ENCODE data around the gene PRSS48. TPM values are rescaled to one million over a fixed set of nuclear protein-coding genes. Genes with fewer than 3 reads are reported as not detected.

Gene PRSS48
- total RNA-seq, 1 donor from 2014 or later = not detected

DNA sequence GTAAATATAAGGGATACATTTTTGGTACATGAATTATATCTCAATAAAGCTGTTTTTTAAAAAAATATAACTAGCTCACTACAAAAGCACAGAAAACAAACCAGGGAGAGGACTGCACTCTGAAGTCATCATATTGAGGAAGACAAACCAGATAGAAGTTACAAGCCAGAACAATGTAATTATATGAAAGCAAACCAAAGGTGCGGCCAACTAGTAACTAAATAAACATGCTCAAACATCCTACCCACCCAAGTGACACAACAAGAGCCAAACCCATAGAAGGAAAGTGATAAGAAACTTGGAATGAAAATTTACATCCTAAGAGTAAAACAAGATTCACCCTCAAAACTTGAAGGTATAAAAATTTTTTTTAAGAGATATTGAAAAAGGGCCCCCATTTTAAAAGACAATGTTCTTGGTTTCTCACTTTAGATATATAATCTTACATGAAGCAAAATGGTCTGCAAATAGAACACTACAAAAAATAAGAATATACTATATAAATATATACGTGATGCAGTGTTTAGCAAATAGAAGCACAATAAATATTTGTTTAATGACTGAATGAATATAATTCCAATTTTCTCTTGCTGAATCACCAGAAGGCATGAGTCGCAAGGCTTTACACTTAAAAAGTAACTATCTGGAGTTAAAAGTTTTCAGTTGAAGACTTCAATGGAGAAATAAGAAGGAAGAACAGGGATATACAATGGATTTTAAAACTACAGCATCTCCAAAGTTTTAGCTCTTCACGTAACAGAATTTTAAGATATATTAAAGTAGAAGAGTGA, 52.5 kb downstream of the PRSS48 start:
- no peaks in the 10 kb centered on the region for H3K9me3 Mint-ChIP-seq (ENCODE audit: unreplicated experiment)

GRCh38 chr4:151331276-151332042, 54.5 kb downstream of the PRSS48 start:
- TF ChIP-seq, protein P1, sequence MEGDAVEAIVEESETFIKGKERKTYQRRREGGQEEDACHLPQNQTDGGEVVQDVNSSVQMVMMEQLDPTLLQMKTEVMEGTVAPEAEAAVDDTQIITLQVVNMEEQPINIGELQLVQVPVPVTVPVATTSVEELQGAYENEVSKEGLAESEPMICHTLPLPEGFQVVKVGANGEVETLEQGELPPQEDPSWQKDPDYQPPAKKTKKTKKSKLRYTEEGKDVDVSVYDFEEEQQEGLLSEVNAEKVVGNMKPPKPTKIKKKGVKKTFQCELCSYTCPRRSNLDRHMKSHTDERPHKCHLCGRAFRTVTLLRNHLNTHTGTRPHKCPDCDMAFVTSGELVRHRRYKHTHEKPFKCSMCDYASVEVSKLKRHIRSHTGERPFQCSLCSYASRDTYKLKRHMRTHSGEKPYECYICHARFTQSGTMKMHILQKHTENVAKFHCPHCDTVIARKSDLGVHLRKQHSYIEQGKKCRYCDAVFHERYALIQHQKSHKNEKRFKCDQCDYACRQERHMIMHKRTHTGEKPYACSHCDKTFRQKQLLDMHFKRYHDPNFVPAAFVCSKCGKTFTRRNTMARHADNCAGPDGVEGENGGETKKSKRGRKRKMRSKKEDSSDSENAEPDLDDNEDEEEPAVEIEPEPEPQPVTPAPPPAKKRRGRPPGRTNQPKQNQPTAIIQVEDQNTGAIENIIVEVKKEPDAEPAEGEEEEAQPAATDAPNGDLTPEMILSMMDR (IDR thresholded peaks at IDR 0.05; ENCODE audit: insufficient read depth, low read depth, low read length) = no peak
- TF ChIP-seq EZH2 (IDR thresholded peaks at IDR 0.05; ENCODE audit: insufficient read depth, low read length) = no peak
- H3K9me3 ChIP-seq (ENCODE audit: insufficient read depth, low read depth, low read length) = no peaks in the 10 kb centered on the region
- no peaks in the 10 kb centered on the region for H4K20me1 ChIP-seq (ENCODE audit: insufficient read depth, low read length)
- H3K79me2 ChIP-seq (ENCODE audit: insufficient read depth, low read length) = no peaks in the 10 kb centered on the region
- Mint-ChIP-seq H3K4me3 (ENCODE audit: unreplicated experiment) (no peak overlapping the region), H3K27ac (ENCODE audit: unreplicated experiment) (peak overlapping the region; percentile 34), H3K36me3 (ENCODE audit: low read depth, unreplicated experiment) (no peaks in the 10 kb centered on the region), H3K4me1 (ENCODE audit: low read depth, unreplicated experiment) (peaks cover 4% of the 10 kb centered on the region), H3K27me3 (ENCODE audit: low read depth, unreplicated experiment) (peaks cover 3% of the 10 kb centered on the region), H3K9me3 (ENCODE audit: unreplicated experiment) (no peaks in the 10 kb centered on the region)
- peak overlapping the region; percentile 7 for H3K4me2 ChIP-seq (ENCODE audit: low read length)
- H3K4me3 ChIP-seq (ENCODE audit: insufficient read depth, low read depth, low read length) = no peak overlapping the region
- H3K27ac ChIP-seq (ENCODE audit: low read depth, low read length) = no peak overlapping the region
- H3K9ac ChIP-seq (ENCODE audit: low read length) = no peak overlapping the region
- FAIRE-seq (no peak), DNase-seq (ENCODE audit: low read depth) (peak; percentile 74)
- H3K27me3 ChIP-seq (ENCODE audit: insufficient read depth, low read length) = no peaks in the 10 kb centered on the region
- H3K4me1 ChIP-seq (ENCODE audit: insufficient read depth, low read length) = peaks cover 7% of the 10 kb centered on the region
- H3K36me3 ChIP-seq (ENCODE audit: insufficient read depth, low read length) = no peaks in the 10 kb centered on the region
- no peak overlapping the region for H2AFZ ChIP-seq (ENCODE audit: low read depth, low read length)

More for the DNA sequence above, 52.5 kb downstream of the PRSS48 start:
- Mint-ChIP-seq H3K27me3 (ENCODE audit: low read depth, unreplicated experiment) (peaks cover 3% of the 10 kb centered on the region), H3K27ac (ENCODE audit: unreplicated experiment) (no peak overlapping the region), H3K4me3 (ENCODE audit: unreplicated experiment) (no peak overlapping the region), H3K36me3 (ENCODE audit: low read depth, unreplicated experiment) (no peaks in the 10 kb centered on the region), H3K4me1 (ENCODE audit: low read depth, unreplicated experiment) (peaks cover 5% of the 10 kb centered on the region)
- FAIRE-seq = no peak
- Histone ChIP-seq H3K36me3 (ENCODE audit: insufficient read depth, low read length) (no peaks in the 10 kb centered on the region), H3K27me3 (ENCODE audit: insufficient read depth, low read length) (no peaks in the 10 kb centered on the region), H2AFZ (ENCODE audit: low read depth, low read length) (no peak overlapping the region), H3K4me2 (ENCODE audit: low read length) (no peak overlapping the region), H3K79me2 (ENCODE audit: insufficient read depth, low read length) (no peaks in the 10 kb centered on the region), H3K9me3 (ENCODE audit: insufficient read depth, low read depth, low read length) (no peaks in the 10 kb centered on the region), H3K27ac (ENCODE audit: low read depth, low read length) (no peak overlapping the region), H3K4me3 (ENCODE audit: insufficient read depth, low read depth, low read length) (no peak overlapping the region), H3K9ac (ENCODE audit: low read length) (no peak overlapping the region), H3K4me1 (ENCODE audit: insufficient read depth, low read length) (peaks cover 13% of the 10 kb centered on the region), H4K20me1 (ENCODE audit: insufficient read depth, low read length) (no peaks in the 10 kb centered on the region)
- DNase-seq (ENCODE audit: low read depth) = no peak
- no peak for TF ChIP-seq EZH2 (IDR thresholded peaks at IDR 0.05; ENCODE audit: insufficient read depth, low read length)
- TF ChIP-seq, protein P1 (IDR thresholded peaks at IDR 0.05; ENCODE audit: insufficient read depth, low read depth, low read length) = no peak
